NCI-H1105 (cell line): ENCODE results near the gene BCL6B.
A peak's percentile ranks its signal among the peaks of the same experiment; 100 is the strongest.
"Not testable (repeated sequence)": the region's sequence is repeated elsewhere in the genome, so short reads cannot be mapped to it uniquely, and the experiment has no call there.

ENCODE experiments used
- DNase-seq: peaks from one replicate; lab custom pipeline; 2025; lab: John Stamatoyannopoulos, UW

The BCL6B gene

GRCh38 chr17:7027335-7027734 lies 4.5 kb downstream of the BCL6B start:
- no peak for DNase-seq

- no peak for DNase-seq
Observed at GRCh38 chr17:7029096-7029495, 6.2 kb downstream of the BCL6B start.

GRCh38 chr17:7029659-7030058 lies 6.8 kb downstream of the BCL6B start:
- DNase-seq: no peak

GRCh38 chr17:7034955-7035590 lies 12.2 kb downstream of the BCL6B start:
- no peak for DNase-seq

- DNase-seq: peak; percentile 99
Observed at GRCh38 chr17:7035591-7036368, 12.9 kb downstream of the BCL6B start, which contains the start of gene SLC16A13. TSS of gene SLC16A13 (plus strand) at chr17:7036015. CDS start at chr17:7036383, 368 bp downstream.

GRCh38 chr17:7038025-7038862 lies 15.4 kb downstream of the BCL6B start:
- no peak for DNase-seq

GRCh38 chr17:7039832-7040231 lies 17.0 kb downstream of the BCL6B start:
- DNase-seq: no peak

GRCh38 chr17:7041607-7042500 lies 19.0 kb downstream of the BCL6B start:
- DNase-seq: no peak

- no peak for DNase-seq
Observed at GRCh38 chr17:7042501-7043181, 19.8 kb downstream of the BCL6B start.

GRCh38 chr17:7043182-7043496 lies 20.3 kb downstream of the BCL6B start:
- DNase-seq: no peak

- DNase-seq: peak; percentile 74
Observed at GRCh38 chr17:7043497-7044198, 20.8 kb downstream of the BCL6B start, which contains the start of gene SLC16A11. TSS of gene SLC16A11 (minus strand) at chr17:7044092. CDS start at chr17:7043513, 579 bp downstream.

GRCh38 chr17:7045492-7046126 lies 22.8 kb downstream of the BCL6B start:
- DNase-seq: peak; percentile 48

GRCh38 chr17:7046127-7046724 lies 23.4 kb downstream of the BCL6B start:
- peak; percentile 34 for DNase-seq

- not testable (repeated sequence) for DNase-seq
Observed at GRCh38 chr17:7046725-7047397, 24.0 kb downstream of the BCL6B start.

GRCh38 chr17:7047566-7047965 lies 24.7 kb downstream of the BCL6B start:
- no peak for DNase-seq

- no peak for DNase-seq
Observed at GRCh38 chr17:7048968-7049367, 26.1 kb downstream of the BCL6B start.

- DNase-seq: not testable (repeated sequence)
Observed at GRCh38 chr17:7050583-7050982, 27.7 kb downstream of the BCL6B start.

- DNase-seq: no peak
Observed at GRCh38 chr17:7056386-7056785, 33.5 kb downstream of the BCL6B start.
